ENCODE measurements around the gene BANF1. TPM values are rescaled to one million over a fixed set of nuclear protein-coding genes. Genes with fewer than 3 reads are reported as not detected.

The BANF1 gene
- total and polyA plus RNA-seq, 2 experiments from 2014 or later, result 77.0 to 496 TPM

DNA sequence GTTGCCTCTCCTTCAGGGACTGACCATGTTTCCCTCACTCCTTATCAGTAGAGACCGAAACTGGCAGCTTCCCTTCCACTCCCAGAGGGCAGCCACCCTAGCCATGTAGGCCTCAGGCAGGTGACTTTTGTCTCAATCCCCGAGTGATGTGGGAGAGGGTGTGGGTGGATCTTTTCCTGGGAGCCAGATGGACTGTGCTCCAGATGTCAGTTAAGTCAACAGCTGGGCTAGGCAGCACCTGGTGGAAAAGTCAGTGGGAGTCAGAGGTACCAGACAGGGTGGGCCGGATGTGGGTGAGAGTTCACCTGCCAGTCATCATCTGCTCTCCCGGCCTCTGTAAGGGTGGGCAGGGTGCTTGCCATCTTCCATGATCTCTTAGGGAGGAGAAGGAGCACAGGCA lies 1.9 kb downstream of the BANF1 start:
- no peaks in the 10 kb centered on the region for H3K27me3 ChIP-seq
- no peaks in the 10 kb centered on the region for H3K9me3 ChIP-seq (ENCODE audit: low read depth)
- DNase-seq (ENCODE audit: low read depth in 1 of 2, low spot score in 1 of 2), result no peak
- no peak overlapping the region for H3K27ac ChIP-seq
- H3K4me1 ChIP-seq (ENCODE audit: low read depth), result no peaks in the 10 kb centered on the region
- H3K36me3 ChIP-seq, result peaks cover 13% of the 10 kb centered on the region
- no peak overlapping the region for H3K4me3 ChIP-seq
- TF ChIP-seq CTCF (IDR thresholded peaks at IDR 0.05; ENCODE audit: low read depth, low read length), result no peak

DNA sequence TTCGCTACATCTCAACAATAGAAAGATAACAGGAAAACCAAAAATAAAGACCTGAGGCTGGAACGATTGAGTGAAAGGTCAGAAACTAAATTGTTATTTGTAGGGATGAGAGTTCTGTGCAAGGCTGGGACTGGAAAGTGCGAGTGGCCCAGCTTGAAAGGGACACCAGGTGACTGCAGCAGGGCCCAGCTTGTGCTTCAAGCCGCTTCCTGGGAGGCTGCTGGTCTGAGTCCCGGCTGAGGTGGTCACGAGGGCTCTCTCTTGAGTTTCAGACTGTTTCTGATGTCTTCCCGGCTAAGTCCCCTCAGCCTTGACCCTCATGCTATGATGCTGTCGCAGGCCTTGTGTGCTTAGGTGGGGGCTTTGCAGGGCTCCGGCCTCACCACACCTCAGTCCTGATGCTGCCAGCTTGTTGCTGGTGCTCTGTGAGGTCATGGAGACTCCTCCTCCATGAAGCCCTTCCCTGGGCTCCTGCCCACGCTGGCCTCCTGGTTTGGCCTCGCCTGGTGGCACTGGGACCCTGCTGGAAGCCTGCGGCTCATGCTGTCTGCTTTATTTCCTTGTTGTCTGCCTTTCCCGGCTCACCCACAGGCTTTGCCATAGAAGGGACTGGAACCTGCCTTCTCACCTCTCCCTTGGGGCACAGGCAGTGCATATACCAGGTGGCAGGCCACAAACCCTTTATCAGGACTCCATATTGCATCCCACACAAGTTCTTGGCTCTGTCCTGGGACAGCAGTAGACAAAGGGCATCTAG lies 4.0 kb downstream of the BANF1 start:
- DNase-seq (ENCODE audit: low read depth in 1 of 2, low spot score in 1 of 2), result no peak
- Histone ChIP-seq H3K4me3 (no peak overlapping the region), H3K4me1 (ENCODE audit: low read depth) (no peaks in the 10 kb centered on the region), H3K9me3 (ENCODE audit: low read depth) (no peaks in the 10 kb centered on the region), H3K27me3 (peaks cover 11% of the 10 kb centered on the region), H3K36me3 (peaks cover 3% of the 10 kb centered on the region), H3K27ac (no peak overlapping the region)
- TF ChIP-seq CTCF (IDR thresholded peaks at IDR 0.05; ENCODE audit: low read depth, low read length), result no peak

DNA sequence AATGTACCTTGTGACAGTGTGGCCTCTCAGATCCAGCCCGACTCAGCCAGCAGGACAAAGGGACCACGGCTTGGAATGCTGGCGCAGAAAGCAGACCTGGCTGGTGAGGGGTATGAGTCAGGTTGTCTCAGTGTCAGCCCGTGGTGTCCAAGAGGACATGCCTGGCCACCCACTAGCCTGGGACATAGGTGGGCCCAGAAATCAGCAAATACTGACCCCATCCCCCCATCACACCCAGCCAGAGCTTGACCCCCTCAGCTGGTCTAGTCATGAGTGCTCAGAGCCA lies 4.5 kb downstream of the BANF1 start:
- DNase-seq (ENCODE audit: low read depth in 1 of 2, low spot score in 1 of 2), result no peak
- TF ChIP-seq CTCF (IDR thresholded peaks at IDR 0.05; ENCODE audit: low read depth, low read length), result no peak
- H3K27ac ChIP-seq, result no peak overlapping the region
- peaks cover 3% of the 10 kb centered on the region for H3K36me3 ChIP-seq
- no peaks in the 10 kb centered on the region for H3K9me3 ChIP-seq (ENCODE audit: low read depth)
- H3K27me3 ChIP-seq, result peaks cover 16% of the 10 kb centered on the region
- H3K4me1 ChIP-seq (ENCODE audit: low read depth), result no peaks in the 10 kb centered on the region
- no peak overlapping the region for H3K4me3 ChIP-seq

- Histone ChIP-seq H3K27me3 (peaks cover 20% of the 10 kb centered on the region), H3K36me3 (peaks cover 3% of the 10 kb centered on the region), H3K4me1 (ENCODE audit: low read depth) (no peaks in the 10 kb centered on the region), H3K4me3 (no peak overlapping the region), H3K9me3 (ENCODE audit: low read depth) (no peaks in the 10 kb centered on the region), H3K27ac (no peak overlapping the region)
- DNase-seq (ENCODE audit: low read depth in 1 of 2, low spot score in 1 of 2), result peak in 1 of 2 donors; percentile 18
- no peak for TF ChIP-seq CTCF (IDR thresholded peaks at IDR 0.05; ENCODE audit: low read depth, low read length)
Observed at GRCh38 chr11:66007201-66007634, 4.9 kb downstream of the BANF1 start.

- Histone ChIP-seq H3K4me1 (ENCODE audit: low read depth) (no peaks in the 10 kb centered on the region), H3K27ac (no peak overlapping the region), H3K9me3 (ENCODE audit: low read depth) (no peaks in the 10 kb centered on the region), H3K4me3 (no peak overlapping the region), H3K27me3 (peaks cover 24% of the 10 kb centered on the region), H3K36me3 (peaks cover 3% of the 10 kb centered on the region)
- DNase-seq (ENCODE audit: low read depth in 1 of 2, low spot score in 1 of 2), result no peak
- TF ChIP-seq CTCF (IDR thresholded peaks at IDR 0.05; ENCODE audit: low read depth, low read length), result no peak
Observed at GRCh38 chr11:66008095-66008467, 5.8 kb downstream of the BANF1 start.
